Measurements from ENCODE around the gene C2. TPM values are rescaled to one million over a fixed set of nuclear protein-coding genes. Genes with fewer than 3 reads are reported as not detected.

The C2 gene
- total and polyA plus RNA-seq, 10 donors = 17.2 to 173 (median 69.5) TPM

- peak; percentile 7 for DNase-seq
- intact Hi-C loops (cut with DNase I; ENCODE audit: low total_unique reads) = no loop called here
- Histone ChIP-seq H3K4me1 (peaks cover 0 to 26% (median 0%) of the 10 kb centered on the region in 6 donors), H3K4me3 (no peak overlapping the region), H3K27me3 (replicated peaks in 1 of 7) (peaks cover 0 to 25% (median 0%) of the 10 kb centered on the region in 7 donors), H3K36me3 (peaks cover 0 to 67% (median 21%) of the 10 kb centered on the region in 6 donors), H3K9me3 (no peaks in the 10 kb centered on the region), H3K27ac (no peak overlapping the region)
- WGBS, 5 donors = 82 to 94% (median 89%) methylated on average over 4 of the region's 4 CpGs
- TF ChIP-seq POLR2A (IDR thresholded peaks at IDR 0.05) = no peak
- TF ChIP-seq POLR2AphosphoS5 (IDR thresholded peaks at IDR 0.05) = no peak
- TF ChIP-seq, protein P1, sequence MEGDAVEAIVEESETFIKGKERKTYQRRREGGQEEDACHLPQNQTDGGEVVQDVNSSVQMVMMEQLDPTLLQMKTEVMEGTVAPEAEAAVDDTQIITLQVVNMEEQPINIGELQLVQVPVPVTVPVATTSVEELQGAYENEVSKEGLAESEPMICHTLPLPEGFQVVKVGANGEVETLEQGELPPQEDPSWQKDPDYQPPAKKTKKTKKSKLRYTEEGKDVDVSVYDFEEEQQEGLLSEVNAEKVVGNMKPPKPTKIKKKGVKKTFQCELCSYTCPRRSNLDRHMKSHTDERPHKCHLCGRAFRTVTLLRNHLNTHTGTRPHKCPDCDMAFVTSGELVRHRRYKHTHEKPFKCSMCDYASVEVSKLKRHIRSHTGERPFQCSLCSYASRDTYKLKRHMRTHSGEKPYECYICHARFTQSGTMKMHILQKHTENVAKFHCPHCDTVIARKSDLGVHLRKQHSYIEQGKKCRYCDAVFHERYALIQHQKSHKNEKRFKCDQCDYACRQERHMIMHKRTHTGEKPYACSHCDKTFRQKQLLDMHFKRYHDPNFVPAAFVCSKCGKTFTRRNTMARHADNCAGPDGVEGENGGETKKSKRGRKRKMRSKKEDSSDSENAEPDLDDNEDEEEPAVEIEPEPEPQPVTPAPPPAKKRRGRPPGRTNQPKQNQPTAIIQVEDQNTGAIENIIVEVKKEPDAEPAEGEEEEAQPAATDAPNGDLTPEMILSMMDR (IDR thresholded peaks at IDR 0.05 in 8 of 11, conservative IDR thresholded peaks at IDR 0.05 in 3 of 11) = no peak
Observed at GRCh38 chr6:31947864-31948263, 20.3 kb downstream of the C2 start.

DNA sequence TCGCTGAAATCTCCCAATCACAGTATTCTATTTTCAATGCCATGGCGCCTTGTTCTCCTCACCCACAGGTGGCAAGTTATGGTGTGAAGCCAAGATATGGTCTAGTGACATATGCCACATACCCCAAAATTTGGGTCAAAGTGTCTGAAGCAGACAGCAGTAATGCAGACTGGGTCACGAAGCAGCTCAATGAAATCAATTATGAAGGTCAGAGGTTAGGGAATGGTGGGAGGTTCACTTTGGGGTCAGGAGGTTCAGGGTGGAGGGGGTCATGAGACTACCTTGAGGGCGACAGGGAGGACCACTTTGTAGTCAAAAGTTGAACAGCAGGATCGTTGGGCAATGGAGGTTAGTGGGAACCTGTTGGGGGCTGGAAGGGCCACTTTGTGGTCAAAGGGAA, 20.8 kb downstream of the C2 start:
- Histone ChIP-seq H3K4me1 (peaks cover 0 to 29% (median 0%) of the 10 kb centered on the region in 6 donors), H3K27ac (no peak overlapping the region), H3K9me3 (no peaks in the 10 kb centered on the region), H3K36me3 (peaks cover 0 to 67% (median 24%) of the 10 kb centered on the region in 6 donors), H3K4me3 (no peak overlapping the region), H3K27me3 (replicated peaks in 1 of 7) (peaks cover 0 to 21% (median 0%) of the 10 kb centered on the region in 7 donors)
- TF ChIP-seq POLR2A (IDR thresholded peaks at IDR 0.05) = no peak
- no peak for TF ChIP-seq POLR2AphosphoS5 (IDR thresholded peaks at IDR 0.05)
- TF ChIP-seq, protein P1 (IDR thresholded peaks at IDR 0.05 in 8 of 11, conservative IDR thresholded peaks at IDR 0.05 in 3 of 11) = no peak
- intact Hi-C loops (cut with DNase I; ENCODE audit: low total_unique reads) = no loop called here
- WGBS, 5 donors = 70 to 77% (median 76%) methylated on average over 5 of the region's 5 CpGs
- DNase-seq = peak; percentile 6

GRCh38 chr6:31948753-31949413, 21.4 kb downstream of the C2 start:
- 87 to 97% (median 91%) methylated on average over 6 of the region's 6 CpGs for WGBS, 5 donors
- intact Hi-C loops (cut with DNase I; ENCODE audit: low total_unique reads) = no loop called here
- peak in 2 of 3 donors; percentile 14 to 32 for TF ChIP-seq POLR2AphosphoS5 (IDR thresholded peaks at IDR 0.05)
- TF ChIP-seq, protein P1 (IDR thresholded peaks at IDR 0.05 in 8 of 11, conservative IDR thresholded peaks at IDR 0.05 in 3 of 11) = no peak
- no peak overlapping the region for H3K4me3 ChIP-seq
- DNase-seq = peak; percentile 51
- peaks cover 0 to 29% (median 0%) of the 10 kb centered on the region in 6 donors for H3K4me1 ChIP-seq
- peaks cover 0 to 15% (median 0%) of the 10 kb centered on the region in 7 donors for H3K27me3 ChIP-seq (replicated peaks in 1 of 7)
- H3K36me3 ChIP-seq = peaks cover 0 to 67% (median 29%) of the 10 kb centered on the region in 6 donors
- H3K9me3 ChIP-seq = no peaks in the 10 kb centered on the region
- H3K27ac ChIP-seq = peak overlapping the region in 1 of 8 donors; percentile 30

GRCh38 chr6:31949926-31950548, 22.5 kb downstream of the C2 start:
- Histone ChIP-seq H3K27me3 (replicated peaks in 1 of 7) (peaks cover 0 to 6% (median 0%) of the 10 kb centered on the region in 7 donors), H3K9me3 (no peaks in the 10 kb centered on the region), H3K4me1 (peaks cover 0 to 24% (median 0%) of the 10 kb centered on the region in 6 donors), H3K27ac (no peak overlapping the region), H3K4me3 (no peak overlapping the region), H3K36me3 (peaks cover 4 to 67% (median 41%) of the 10 kb centered on the region in 6 donors)
- intact Hi-C loops (cut with DNase I; ENCODE audit: low total_unique reads) = no loop called here
- peak; percentile 33 for DNase-seq
- peak in 1 of 3 donors; percentile 34 for TF ChIP-seq POLR2AphosphoS5 (IDR thresholded peaks at IDR 0.05)
- TF ChIP-seq POLR2A (IDR thresholded peaks at IDR 0.05) = no peak
- 87 to 92% (median 89%) methylated on average over 7 of the region's 7 CpGs for WGBS, 5 donors
